ENCODE measurements around the gene PRDM16. TPM values are rescaled to one million over a fixed set of nuclear protein-coding genes. Genes with fewer than 3 reads are reported as not detected.

The PRDM16 gene
- total RNA-seq, 1 donor from 2014 or later, result 21.4 TPM

GRCh38 chr1:3410142-3410925 is 341.3 kb downstream of the PRDM16 start:
- DNase-seq (ENCODE audit: low spot score), result peak; percentile 48
- TF ChIP-seq CTCF (IDR thresholded peaks at IDR 0.05; ENCODE audit: unreplicated experiment), result no peak
- Mint-ChIP-seq H3K36me3 (ENCODE audit: low read depth, unreplicated experiment) (peaks cover 3% of the 10 kb centered on the region), H3K4me1 (ENCODE audit: unreplicated experiment) (peaks cover 3% of the 10 kb centered on the region), H3K4me3 (ENCODE audit: unreplicated experiment) (no peak overlapping the region), H3K27ac (ENCODE audit: unreplicated experiment) (peak overlapping the region; percentile 37), H3K9me3 (ENCODE audit: unreplicated experiment) (no peaks in the 10 kb centered on the region), H3K27me3 (ENCODE audit: unreplicated experiment) (peaks cover 8% of the 10 kb centered on the region)

GRCh38 chr1:3411806-3412205 is 342.8 kb downstream of the PRDM16 start:
- DNase-seq (ENCODE audit: low spot score), result no peak
- TF ChIP-seq CTCF (IDR thresholded peaks at IDR 0.05; ENCODE audit: unreplicated experiment), result no peak
- Mint-ChIP-seq H3K27ac (ENCODE audit: unreplicated experiment) (no peak overlapping the region), H3K27me3 (ENCODE audit: unreplicated experiment) (peaks cover 9% of the 10 kb centered on the region), H3K4me1 (ENCODE audit: unreplicated experiment) (peaks cover 3% of the 10 kb centered on the region), H3K36me3 (ENCODE audit: low read depth, unreplicated experiment) (no peaks in the 10 kb centered on the region), H3K4me3 (ENCODE audit: unreplicated experiment) (no peak overlapping the region), H3K9me3 (ENCODE audit: unreplicated experiment) (no peaks in the 10 kb centered on the region)

- Mint-ChIP-seq H3K9me3 (ENCODE audit: unreplicated experiment) (no peaks in the 10 kb centered on the region), H3K4me1 (ENCODE audit: unreplicated experiment) (peaks cover 3% of the 10 kb centered on the region), H3K27ac (ENCODE audit: unreplicated experiment) (no peak overlapping the region), H3K4me3 (ENCODE audit: unreplicated experiment) (no peak overlapping the region), H3K36me3 (ENCODE audit: low read depth, unreplicated experiment) (peaks cover 2% of the 10 kb centered on the region), H3K27me3 (ENCODE audit: unreplicated experiment) (peaks cover 12% of the 10 kb centered on the region)
- DNase-seq (ENCODE audit: low spot score), result no peak
- TF ChIP-seq CTCF (IDR thresholded peaks at IDR 0.05; ENCODE audit: unreplicated experiment), result no peak
These were observed 343.4 kb downstream of the PRDM16 start for GRCh38 chr1:3412376-3412775.

- Mint-ChIP-seq H3K4me3 (ENCODE audit: unreplicated experiment) (no peak overlapping the region), H3K27me3 (ENCODE audit: unreplicated experiment) (peaks cover 12% of the 10 kb centered on the region), H3K27ac (ENCODE audit: unreplicated experiment) (no peak overlapping the region), H3K4me1 (ENCODE audit: unreplicated experiment) (peaks cover 3% of the 10 kb centered on the region), H3K36me3 (ENCODE audit: low read depth, unreplicated experiment) (peaks cover 4% of the 10 kb centered on the region), H3K9me3 (ENCODE audit: unreplicated experiment) (no peaks in the 10 kb centered on the region)
- TF ChIP-seq CTCF (IDR thresholded peaks at IDR 0.05; ENCODE audit: unreplicated experiment), result peak; percentile 36
- DNase-seq (ENCODE audit: low spot score), result no peak
These were observed 345.1 kb downstream of the PRDM16 start for GRCh38 chr1:3413975-3414710.
